ENCODE data around the gene CHMP6.

The CHMP6 gene

GRCh38 chr17:80992077-80992947 lies 671 bp downstream of the CHMP6 start:
- DNase-seq (ENCODE audit: low spot score), result no peak

- no peak for DNase-seq (ENCODE audit: low spot score)
These were observed 1.4 kb downstream of the CHMP6 start for GRCh38 chr17:80992948-80993624.

GRCh38 chr17:80995131-80995530 lies 3.5 kb downstream of the CHMP6 start:
- DNase-seq (ENCODE audit: low spot score), result no peak

- no peak for DNase-seq (ENCODE audit: low spot score)
These were observed 5.0 kb downstream of the CHMP6 start for GRCh38 chr17:80996422-80997305.

GRCh38 chr17:80997424-80998117 lies 5.9 kb downstream of the CHMP6 start:
- DNase-seq (ENCODE audit: low spot score), result no peak

- DNase-seq (ENCODE audit: low spot score), result no peak
These were observed 6.6 kb downstream of the CHMP6 start for GRCh38 chr17:80998118-80998747.

- DNase-seq (ENCODE audit: low spot score), result no peak
These were observed 7.3 kb downstream of the CHMP6 start for GRCh38 chr17:80998748-80999535.

GRCh38 chr17:80999536-81000333 lies 8.1 kb downstream of the CHMP6 start:
- DNase-seq (ENCODE audit: low spot score), result no peak

- DNase-seq (ENCODE audit: low spot score), result no peak
These were observed 8.6 kb downstream of the CHMP6 start for GRCh38 chr17:81000334-81000630.

- DNase-seq (ENCODE audit: low spot score), result no peak
These were observed 9.2 kb downstream of the CHMP6 start for GRCh38 chr17:81000631-81001357.

- DNase-seq (ENCODE audit: low spot score), result no peak
These were observed 10.4 kb downstream of the CHMP6 start for GRCh38 chr17:81002013-81002384.

- peak; percentile 57 for DNase-seq (ENCODE audit: low spot score)
These were observed 11.0 kb downstream of the CHMP6 start for GRCh38 chr17:81002409-81003361.

GRCh38 chr17:81003711-81004475 lies 12.3 kb downstream of the CHMP6 start:
- no peak for DNase-seq (ENCODE audit: low spot score)

- no peak for DNase-seq (ENCODE audit: low spot score)
These were observed 15.2 kb downstream of the CHMP6 start for GRCh38 chr17:81006891-81007290.

GRCh38 chr17:81008140-81008539 lies 16.5 kb downstream of the CHMP6 start:
- DNase-seq (ENCODE audit: low spot score), result no peak

GRCh38 chr17:81009136-81009535 lies 17.5 kb downstream of the CHMP6 start:
- DNase-seq (ENCODE audit: low spot score), result no peak

GRCh38 chr17:81010935-81011334 lies 19.3 kb downstream of the CHMP6 start:
- DNase-seq (ENCODE audit: low spot score), result no peak
